HuH-7.5 (cell line): Measurements from ENCODE around the gene DESI1.
A peak's percentile ranks its signal among the peaks of the same experiment; 100 is the strongest.
"Not testable (repeated sequence)": the region's sequence is repeated elsewhere in the genome, so short reads cannot be mapped to it uniquely, and the experiment has no call there.

ENCODE experiments used
- DNase-seq: peaks from one replicate; pipeline ENCODE4 v3.0.0; 2011; ENCODE audit warnings: low spot score

Gene DESI1

GRCh38 chr22:41634610-41635009, 13.8 kb upstream of the DESI1 start:
- not testable (repeated sequence) for DNase-seq

DNA sequence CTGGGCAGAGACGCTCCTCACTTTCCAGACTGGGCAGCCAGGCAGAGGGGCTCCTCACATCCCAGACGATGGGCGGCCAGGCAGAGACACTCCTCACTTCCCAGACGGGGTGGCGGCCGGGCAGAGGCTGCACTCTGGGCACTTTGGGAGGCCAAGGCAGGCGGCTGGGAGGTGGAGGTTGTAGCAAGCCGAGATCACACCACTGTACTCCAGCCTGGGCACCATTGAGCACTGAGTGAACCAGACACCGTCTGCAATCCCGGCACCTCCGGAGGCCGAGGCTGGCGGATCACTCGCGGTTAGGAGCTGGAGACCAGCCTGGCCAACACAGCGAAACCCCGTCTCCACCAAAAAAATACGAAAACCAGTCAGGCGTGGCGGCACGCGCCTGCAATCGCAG, 10.8 kb upstream of the DESI1 start:
- DNase-seq = not testable (repeated sequence)

DNA sequence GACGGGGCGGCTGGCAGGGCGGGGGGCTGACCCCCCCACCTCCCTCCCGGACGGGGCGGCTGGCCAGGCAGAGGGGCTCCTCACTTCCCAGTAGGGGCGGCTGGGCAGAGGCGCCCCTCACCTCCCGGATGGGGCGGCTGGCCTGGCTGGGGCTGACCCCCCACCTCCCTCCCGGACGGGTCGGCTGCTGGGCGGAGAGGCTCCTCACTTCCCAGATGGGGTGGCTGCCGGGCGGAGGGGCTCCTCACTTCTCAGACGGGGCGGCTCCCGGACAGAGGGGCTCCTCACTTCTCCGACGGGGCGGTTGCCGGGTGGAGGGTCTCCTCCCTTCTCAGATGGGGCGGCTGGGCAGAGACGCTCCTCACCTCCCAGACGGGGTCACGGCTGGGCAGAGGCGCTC, 10.3 kb upstream of the DESI1 start:
- not testable (repeated sequence) for DNase-seq

DNA sequence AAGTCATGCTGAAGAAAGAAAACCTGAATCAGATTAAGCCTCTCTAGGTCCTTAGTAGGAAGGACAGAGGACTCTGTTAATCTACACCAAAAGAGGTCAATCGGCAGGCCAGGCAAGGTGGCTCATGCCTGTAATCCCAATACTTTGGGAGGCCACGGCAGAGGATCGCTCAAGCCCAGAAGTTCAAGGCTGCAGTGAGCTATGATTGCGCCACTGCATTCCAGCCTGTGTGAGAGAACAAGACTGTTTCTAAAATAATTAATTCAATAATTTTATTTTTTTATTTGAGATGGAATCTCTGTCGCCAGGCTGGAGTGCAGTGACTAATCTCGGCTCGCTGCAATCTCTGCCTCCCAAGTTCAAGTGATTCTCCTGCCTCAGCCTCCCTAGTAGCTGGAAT, 4.7 kb upstream of the DESI1 start:
- DNase-seq = no peak

- DNase-seq = no peak
Observed at GRCh38 chr22:41621911-41622179, 1.0 kb upstream of the DESI1 start.

DNA sequence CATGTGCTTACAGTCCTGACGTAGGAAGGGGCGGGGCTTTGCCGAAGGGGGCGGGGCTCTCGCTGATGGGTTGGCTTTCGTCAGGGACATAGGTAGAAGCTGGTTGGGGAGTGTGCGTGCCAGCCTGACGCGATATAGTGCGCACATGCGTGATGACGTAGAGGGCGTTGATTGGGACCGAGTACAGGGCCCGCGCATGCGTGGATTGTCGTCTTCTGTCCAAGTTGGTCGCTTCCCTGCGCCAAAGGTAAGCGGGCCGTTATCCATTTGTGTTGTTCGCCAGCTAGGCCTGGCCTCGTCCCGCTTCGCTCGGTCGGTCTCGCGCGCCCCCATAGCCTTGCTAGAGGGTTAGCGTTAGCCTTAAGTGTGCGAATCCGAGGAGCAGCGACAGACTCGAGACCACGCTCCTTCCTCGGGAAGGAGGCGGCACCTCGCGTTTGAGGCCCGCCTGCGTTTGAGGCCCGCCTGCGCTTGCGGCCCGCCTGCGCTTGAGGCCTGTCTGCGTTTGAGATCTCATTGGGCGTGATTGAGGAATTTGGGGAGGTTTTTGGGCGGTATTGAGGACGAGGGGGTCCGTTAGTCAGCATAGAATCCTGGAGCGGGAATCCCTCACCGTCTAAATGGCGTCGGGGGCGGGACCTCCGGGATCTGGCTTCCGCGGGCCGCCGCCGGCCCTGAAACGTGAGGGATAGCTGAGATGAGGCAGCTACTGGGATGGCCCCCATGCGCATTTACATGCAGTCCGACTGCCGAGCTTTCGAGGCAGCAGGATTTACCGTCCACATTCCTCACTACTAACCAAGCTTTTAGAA, 462 bp upstream of the DESI1 start, which contains the start of gene XRCC6:
TSS of gene XRCC6 (plus strand) at position 197 of the 812 bp plus-strand sequence. CDS start 710 bp downstream, outside the sequence.
- peak; percentile 96 for DNase-seq

DNA sequence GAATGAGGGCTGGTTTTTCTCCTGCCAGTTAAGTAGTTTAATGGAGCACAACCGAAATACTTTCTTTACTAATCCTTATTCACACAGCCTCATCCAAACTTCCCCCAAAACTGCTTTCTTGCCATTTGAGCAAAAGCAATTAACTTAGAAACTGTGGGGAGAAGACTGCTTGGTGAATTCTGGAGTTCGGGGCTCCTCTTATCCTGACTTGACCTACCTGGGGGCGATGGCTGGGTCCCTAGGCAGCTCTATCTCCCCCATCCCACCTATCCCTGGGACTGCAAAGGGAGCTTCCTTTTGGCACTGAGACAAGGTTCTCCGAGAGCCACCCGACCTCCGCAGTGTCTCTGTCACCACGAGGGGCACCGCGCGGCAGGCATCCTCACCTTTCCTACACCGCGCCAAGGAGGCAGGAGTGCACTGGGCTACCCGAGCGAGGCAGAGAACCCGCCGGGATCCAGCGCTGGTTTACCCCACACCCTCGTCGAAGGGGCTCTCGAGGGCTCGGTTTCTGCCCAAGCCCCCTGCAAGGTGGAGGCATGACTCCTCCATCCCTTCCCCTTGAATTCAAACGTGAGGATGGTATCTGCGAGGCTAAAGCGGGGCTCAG, 759 bp downstream of the DESI1 start:
- DNase-seq = peak; percentile 31

DNA sequence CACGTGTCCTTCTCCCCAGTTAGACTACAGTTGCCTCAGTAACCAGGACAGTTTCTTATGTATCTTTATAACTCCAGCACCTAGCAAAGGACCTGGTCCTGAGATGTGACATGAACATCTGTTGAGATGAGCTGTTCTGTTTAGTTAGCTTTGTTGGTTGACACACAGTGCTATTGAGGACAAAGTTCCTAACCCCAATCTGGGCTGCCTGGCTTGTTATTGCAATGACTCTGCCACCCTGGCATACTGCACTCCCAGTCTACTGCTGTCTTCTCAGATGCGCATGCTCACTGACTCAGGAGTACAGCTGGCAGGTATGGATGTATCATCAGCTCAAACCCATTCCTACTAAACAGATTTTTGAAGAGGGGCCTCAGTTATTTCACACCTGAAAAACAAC, 7.4 kb downstream of the DESI1 start:
- no peak for DNase-seq

- no peak for DNase-seq
Observed at GRCh38 chr22:41612603-41613306, 8.1 kb downstream of the DESI1 start.

GRCh38 chr22:41608386-41608785, 12.5 kb downstream of the DESI1 start:
- DNase-seq = no peak

GRCh38 chr22:41603873-41604332, 16.9 kb downstream of the DESI1 start:
- no peak for DNase-seq

DNA sequence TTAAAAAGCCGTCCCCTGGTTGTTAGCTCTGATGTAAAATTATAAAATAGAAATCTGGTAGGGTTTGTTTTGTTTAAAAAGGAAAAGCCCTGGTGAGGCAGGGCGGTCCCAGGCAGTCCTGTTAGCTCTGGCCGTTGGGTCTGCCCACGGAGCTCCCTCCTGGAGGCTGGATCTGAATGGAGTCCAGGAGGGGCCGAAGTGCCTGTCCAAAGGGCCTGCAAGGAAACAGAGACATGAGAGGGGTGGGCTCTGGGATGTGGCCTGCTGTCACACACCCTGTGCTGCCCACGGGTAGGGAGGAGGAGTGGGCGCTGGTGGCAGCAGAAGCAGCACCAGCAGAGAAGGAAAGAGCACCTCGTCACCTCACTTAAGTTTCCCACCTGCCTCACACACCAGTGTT, 19.9 kb downstream of the DESI1 start:
- no peak for DNase-seq

DNA sequence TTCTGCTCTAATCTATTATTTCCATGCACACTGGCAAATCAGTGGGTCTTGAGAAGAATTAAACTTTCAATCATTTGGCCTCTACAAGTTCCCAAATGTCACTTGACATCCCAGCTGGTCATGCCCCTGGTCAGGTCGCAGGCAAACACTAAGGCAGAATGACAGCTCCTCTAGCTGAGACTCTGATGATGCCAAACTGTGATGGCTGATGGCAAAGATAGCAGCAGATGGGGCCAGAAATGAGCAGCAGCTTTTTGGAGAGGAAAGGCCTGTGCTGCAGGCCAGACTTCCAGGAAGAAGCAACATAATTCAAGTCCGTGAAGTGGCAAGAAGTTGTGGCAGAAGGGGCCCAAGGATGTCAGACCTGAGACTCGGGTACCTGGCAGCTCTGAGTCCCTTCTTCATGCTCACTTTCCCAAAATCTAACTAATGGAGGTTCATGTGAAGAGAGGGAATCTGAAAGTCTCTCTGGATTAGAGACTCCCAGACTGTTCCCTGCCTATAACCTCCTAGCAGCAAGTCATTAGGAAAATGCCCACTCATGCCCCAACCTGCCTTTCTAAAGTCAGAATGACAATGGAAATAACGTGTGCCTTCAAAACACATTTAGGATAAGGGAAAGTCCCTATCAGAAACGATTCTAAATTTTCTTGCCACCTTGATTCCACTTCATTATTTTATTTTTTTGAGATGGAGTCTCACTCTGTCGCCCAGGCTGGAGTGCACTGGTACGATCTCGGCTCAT, 21.8 kb downstream of the DESI1 start:
- no peak for DNase-seq

- no peak for DNase-seq
Observed at GRCh38 chr22:41598081-41598480, 22.8 kb downstream of the DESI1 start.

GRCh38 chr22:41597635-41597953, 23.2 kb downstream of the DESI1 start:
- DNase-seq = no peak

- DNase-seq = peak; percentile 66
Observed at GRCh38 chr22:41596776-41597634, 23.8 kb downstream of the DESI1 start.

- DNase-seq = no peak
Observed at GRCh38 chr22:41595703-41596102, 25.1 kb downstream of the DESI1 start.

DNA sequence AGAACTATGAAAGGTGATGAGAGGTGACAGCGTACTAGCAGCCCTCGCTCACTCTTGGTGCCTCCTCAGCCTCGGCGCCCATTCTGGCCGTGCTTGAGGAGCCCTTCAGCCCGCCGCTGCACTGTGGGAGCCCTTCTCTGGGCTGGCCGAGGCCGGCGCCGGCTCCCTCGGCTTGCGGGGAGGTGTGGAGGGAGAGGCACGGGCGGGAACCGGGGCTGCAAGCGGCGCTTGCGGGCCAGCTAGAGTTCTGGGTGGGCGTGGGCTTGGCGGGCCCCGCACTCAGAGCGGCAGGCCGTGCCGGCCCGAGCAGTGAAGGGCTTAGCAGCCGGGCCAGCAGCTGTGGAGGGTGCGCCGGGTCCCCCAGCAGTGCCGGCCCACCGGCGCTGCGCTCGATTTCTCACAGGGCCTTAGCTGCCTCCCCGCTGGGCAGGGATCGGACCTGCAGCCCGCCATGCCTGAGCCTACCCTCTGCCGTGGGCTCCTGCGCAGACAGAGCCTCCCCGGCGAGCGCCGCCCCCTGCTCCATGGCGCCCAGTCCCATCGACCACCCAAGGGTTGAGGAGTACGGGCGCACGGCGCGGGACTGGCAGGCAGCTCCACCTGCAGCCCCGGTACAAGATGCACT, 27.4 kb downstream of the DESI1 start:
- not testable (repeated sequence) for DNase-seq

- peak; percentile 98 for DNase-seq
Observed at GRCh38 chr22:41589391-41590241, 31.2 kb downstream of the DESI1 start, which contains the start of gene PMM1. TSS of gene PMM1 (minus strand) at chr22:41589840. CDS start at chr22:41589805, 35 bp downstream.

GRCh38 chr22:41587347-41587723, 33.5 kb downstream of the DESI1 start:
- DNase-seq = no peak
